NT2/D1 (cell line): ENCODE results near the gene ARHGEF11.

Experiments
- DNase-seq: peaks from one replicate; pipeline ENCODE4 v3.0.0-alpha.2; 2011; ENCODE audit warnings: low read depth, low spot score
- H3K27me3 ChIP-seq: 2 replicates; pipeline ENCODE4 v1.6.0; 2011; ENCODE audit warnings: mild to moderate bottlenecking; ENCODE audit not compliant: insufficient read length, insufficient read depth
- H3K36me3 ChIP-seq: 2 replicates; pipeline ENCODE4 v1.6.1; 2011; ENCODE audit warnings: mild to moderate bottlenecking, low read length, mixed read lengths; ENCODE audit not compliant: insufficient read depth, insufficient read length
- H3K4me1 ChIP-seq: 2 replicates; pipeline ENCODE4 v1.5.1; 2011; ENCODE audit not compliant: insufficient read depth, insufficient read length
- H3K4me3 ChIP-seq: 2 replicates; pipeline ENCODE4 v1.5.1; 2011; ENCODE audit warnings: low read depth; ENCODE audit not compliant: insufficient read length
- H3K9ac ChIP-seq: 2 replicates; pipeline ENCODE4 v1.6.0; 2011; ENCODE audit warnings: low read depth; ENCODE audit not compliant: insufficient read length
- H3K9me3 ChIP-seq: 2 replicates; pipeline ENCODE4 v1.5.1; 2011; ENCODE audit warnings: mild to moderate bottlenecking, low read length; ENCODE audit not compliant: insufficient read depth
- SUZ12 ChIP-seq: IDR thresholded peaks from 2 replicates; pipeline ENCODE4 v1.6.1; 2011; ENCODE audit not compliant: insufficient read length, insufficient read depth; ENCODE audit errors: extremely low read depth
- YY1 ChIP-seq: IDR thresholded peaks from 2 replicates; pipeline ENCODE4 v1.6.1; 2011; ENCODE audit not compliant: insufficient read length, insufficient read depth
- ZNF274 ChIP-seq: IDR thresholded peaks from 2 replicates; pipeline ENCODE4 v1.6.1; 2011; ENCODE audit warnings: mild to moderate bottlenecking, low read depth, low read length

ARHGEF11 gene

GRCh38 chr1:156885314-156885713 lies 160.2 kb downstream of the ARHGEF11 start:
- peaks cover 2% of the 10 kb centered on the region for H3K27me3 ChIP-seq
- no peaks in the 10 kb centered on the region for H3K36me3 ChIP-seq
- no peak overlapping the region for H3K4me3 ChIP-seq
- H3K9ac ChIP-seq = peak overlapping the region; percentile 47
- peaks cover 53% of the 10 kb centered on the region for H3K4me1 ChIP-seq
- no peak for DNase-seq
- TF ChIP-seq YY1 (no peak), SUZ12 (no peak), ZNF274 (no peak)
- no peaks in the 10 kb centered on the region for H3K9me3 ChIP-seq
